Testis (tissue), 3 donors: ENCODE measurements around the gene WNT4. TPM values are rescaled to one million over a fixed set of nuclear protein-coding genes. Genes with fewer than 3 reads are reported as not detected.

Experiments
- DNase-seq: peaks from one replicate; pipeline ENCODE4 v3.0.0-alpha.2; 2019
- H3K27ac ChIP-seq, 2 donors: fragments of 200-600 bp; sonication (generic); one replicate each; pipeline ENCODE4 v1.5.1; 2019
- H3K27me3 ChIP-seq: fragments of 200-600 bp; sonication (generic); one replicate; pipeline ENCODE4 v1.5.1; 2019
- H3K36me3 ChIP-seq: fragments of 200-600 bp; sonication (generic); one replicate; pipeline ENCODE4 v1.5.1; 2017; ENCODE audit warnings: low read depth; ENCODE audit errors: missing control alignments
- H3K4me1 ChIP-seq: fragments of 200-600 bp; sonication (generic); one replicate; pipeline ENCODE4 v1.5.1; 2019
- H3K4me3 ChIP-seq, 2 donors: fragments of 200-600 bp; sonication (generic); one replicate each; pipeline ENCODE4 v1.5.1; 2017 to 2019
- H3K9me3 ChIP-seq: fragments of 200-600 bp; sonication (generic); one replicate; pipeline ENCODE4 v1.5.1; 2017
- POLR2A ChIP-seq: fragments of 450-650 bp; IDR thresholded peaks from one replicate; pipeline ENCODE4 v1.6.1; 2017; ENCODE audit warnings: antibody characterized with exemption, mild to moderate bottlenecking, moderate library complexity
- WGBS, 2 donors: methylation state at CpG; one replicate each; pipeline ENCODE4 v1.1.5; 2018; 5-methylcytosine and 5-hydroxymethylcytosine counted together
- intact Hi-C: fragments of 100-400 bp; cut with DNase I; formaldehyde crosslinking; loops from one replicate; pipeline ENCODE4 v1.15.1; 2023; ENCODE audit warnings: low total_unique reads
- polyA plus RNA-seq: library from polyadenylated mRNA; stranded (reverse); fragments of 350-450 nt; fragmentation: Illumina TruSeq; extraction: RNeasy Lipid Tissue Mini Kit (QIAGEN cat#74804); gene quantifications from one replicate; pipeline ENCODE4 v1.2.3, GENCODE V29; 2014; ENCODE audit warnings: low read depth, low replicate concordance; ENCODE audit not compliant: insufficient read depth
- total RNA-seq, 2 donors: library from RNA; depleted of rRNA; stranded (reverse); fragments of >200 nt; gene quantifications; one replicate each; pipeline ENCODE4 v1.2.3, GENCODE V29; 2016
- TF ChIP-seq, protein P1 (sequence below), 3 experiments: fragments of 450-650 bp in 2 of 3; fragments of 200-600 bp in 1 of 3; sonication (generic) in 1 of 3; IDR thresholded peaks; one replicate each; pipeline ENCODE4 v1.5.1; 2016 to 2019; ENCODE audit warnings: antibody characterized with exemption in 3 of 3, mild to moderate bottlenecking in 2 of 3, moderate library complexity in 1 of 3

Gene WNT4
- total and polyA plus RNA-seq, 3 donors from 2014 or later: 0.55 to 3.2 (median 0.74) TPM

DNA sequence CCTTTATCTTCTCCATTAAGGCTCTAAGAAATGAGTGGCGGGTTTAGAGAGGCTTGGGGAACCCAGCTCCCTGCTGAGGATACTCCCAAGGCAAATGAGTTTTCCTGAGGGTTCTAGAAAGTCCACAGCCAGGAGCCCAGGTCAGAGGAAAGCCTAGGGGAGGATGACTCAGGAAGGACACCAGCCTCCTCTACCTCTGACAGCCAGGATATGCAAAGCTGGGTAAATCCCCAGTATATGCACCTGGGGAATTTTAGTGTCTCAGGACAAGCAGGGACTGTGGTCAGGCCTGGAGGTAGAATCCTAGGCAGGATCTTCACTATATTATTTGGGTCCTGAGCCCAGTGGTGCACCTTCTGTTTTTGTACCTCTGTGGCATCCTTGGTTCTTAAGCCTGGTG is 23.5 kb upstream of the WNT4 start:
- no peak for DNase-seq
- Histone ChIP-seq H3K4me3 (no peak overlapping the region), H3K9me3 (no peaks in the 10 kb centered on the region), H3K36me3 (no peaks in the 10 kb centered on the region), H3K27me3 (no peaks in the 10 kb centered on the region), H3K27ac (no peak overlapping the region), H3K4me1 (no peaks in the 10 kb centered on the region)
- WGBS, 2 donors: 100% methylated on average over 1 of the region's 1 CpG
- TF ChIP-seq POLR2A: no peak
- TF ChIP-seq, protein P1, sequence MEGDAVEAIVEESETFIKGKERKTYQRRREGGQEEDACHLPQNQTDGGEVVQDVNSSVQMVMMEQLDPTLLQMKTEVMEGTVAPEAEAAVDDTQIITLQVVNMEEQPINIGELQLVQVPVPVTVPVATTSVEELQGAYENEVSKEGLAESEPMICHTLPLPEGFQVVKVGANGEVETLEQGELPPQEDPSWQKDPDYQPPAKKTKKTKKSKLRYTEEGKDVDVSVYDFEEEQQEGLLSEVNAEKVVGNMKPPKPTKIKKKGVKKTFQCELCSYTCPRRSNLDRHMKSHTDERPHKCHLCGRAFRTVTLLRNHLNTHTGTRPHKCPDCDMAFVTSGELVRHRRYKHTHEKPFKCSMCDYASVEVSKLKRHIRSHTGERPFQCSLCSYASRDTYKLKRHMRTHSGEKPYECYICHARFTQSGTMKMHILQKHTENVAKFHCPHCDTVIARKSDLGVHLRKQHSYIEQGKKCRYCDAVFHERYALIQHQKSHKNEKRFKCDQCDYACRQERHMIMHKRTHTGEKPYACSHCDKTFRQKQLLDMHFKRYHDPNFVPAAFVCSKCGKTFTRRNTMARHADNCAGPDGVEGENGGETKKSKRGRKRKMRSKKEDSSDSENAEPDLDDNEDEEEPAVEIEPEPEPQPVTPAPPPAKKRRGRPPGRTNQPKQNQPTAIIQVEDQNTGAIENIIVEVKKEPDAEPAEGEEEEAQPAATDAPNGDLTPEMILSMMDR (IDR thresholded peaks at IDR 0.05): no peak
- intact Hi-C loops: no loop called here

DNA sequence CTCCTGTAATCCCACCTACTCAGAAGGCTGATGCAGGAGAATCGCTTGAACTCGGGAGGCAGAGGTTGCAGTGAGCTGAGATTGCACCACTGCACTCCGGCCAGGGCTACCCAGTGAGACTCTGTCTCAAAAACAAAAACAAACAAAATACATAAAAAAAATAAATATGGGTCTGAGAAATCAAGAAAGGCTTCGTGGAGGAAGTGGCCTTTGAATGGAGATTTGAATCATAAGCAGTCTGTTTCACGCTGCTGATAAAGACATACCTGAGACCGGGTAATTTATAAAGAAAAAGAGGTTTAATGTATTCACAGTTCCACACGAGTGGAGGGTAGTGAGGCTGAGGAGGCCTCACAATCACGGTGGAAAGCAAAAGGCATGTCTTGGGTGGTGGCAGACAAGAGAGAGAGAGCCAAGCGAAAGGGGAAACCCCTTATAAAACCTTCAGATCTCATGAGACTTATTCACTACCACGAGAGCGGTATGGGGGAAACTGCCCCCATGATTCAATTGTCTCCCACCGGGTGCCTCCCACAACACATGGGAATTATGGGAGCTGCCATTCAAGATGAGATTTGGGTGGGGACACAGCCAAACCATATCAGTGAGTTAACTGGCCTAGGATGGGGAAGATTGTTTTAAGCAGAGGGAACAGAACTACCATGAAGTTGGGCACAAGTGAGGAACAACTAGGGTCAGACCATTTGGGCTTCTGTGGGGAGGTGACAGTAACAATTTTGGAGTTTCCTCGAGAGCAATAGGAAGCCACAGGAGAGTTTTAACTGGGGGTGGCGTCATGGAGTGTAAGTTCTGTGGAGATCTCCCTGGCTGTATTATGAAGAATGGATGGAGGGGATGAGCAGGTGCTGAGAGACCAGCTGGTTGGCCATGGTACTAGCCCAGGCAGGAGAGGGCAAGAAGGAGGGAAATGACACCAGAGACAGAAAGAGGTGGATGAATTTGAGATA is 22.2 kb upstream of the WNT4 start:
- no peaks in the 10 kb centered on the region for H3K36me3 ChIP-seq
- intact Hi-C loops: no loop called here
- WGBS, 2 donors: 88 to 89% methylated on average over 14 of the region's 14 CpGs
- no peaks in the 10 kb centered on the region for H3K27me3 ChIP-seq
- TF ChIP-seq, protein P1 (IDR thresholded peaks at IDR 0.05): no peak
- TF ChIP-seq POLR2A: no peak
- peaks cover 3% of the 10 kb centered on the region for H3K4me1 ChIP-seq
- no peaks in the 10 kb centered on the region for H3K9me3 ChIP-seq
- DNase-seq: no peak
- no peak overlapping the region for H3K4me3 ChIP-seq
- H3K27ac ChIP-seq: no peak overlapping the region

DNA sequence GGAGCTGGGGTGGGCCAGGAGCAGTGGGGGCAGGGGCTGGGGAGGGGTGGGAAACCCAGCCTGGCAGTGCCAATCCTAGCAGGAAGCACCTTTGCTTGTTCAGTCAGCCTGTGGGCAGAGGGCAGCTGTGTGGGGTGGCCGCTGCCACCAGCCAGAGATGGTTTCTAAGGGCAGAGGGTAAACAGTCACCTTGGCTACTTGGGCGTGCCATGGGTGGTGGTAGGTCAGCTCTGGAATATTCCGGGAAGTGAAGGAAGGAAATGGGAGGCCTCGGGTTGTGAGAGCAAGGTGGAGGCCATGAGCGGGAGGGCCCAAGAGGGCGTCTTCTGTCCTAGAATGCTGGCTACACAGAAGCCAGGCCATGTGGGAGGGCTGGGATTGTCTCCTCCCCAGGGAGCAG is 20.7 kb upstream of the WNT4 start:
- Histone ChIP-seq H3K4me1 (peaks cover 4% of the 10 kb centered on the region), H3K27me3 (no peaks in the 10 kb centered on the region), H3K4me3 (no peak overlapping the region), H3K9me3 (no peaks in the 10 kb centered on the region), H3K27ac (no peak overlapping the region), H3K36me3 (no peaks in the 10 kb centered on the region)
- no peak for DNase-seq
- intact Hi-C loops: no loop called here
- TF ChIP-seq, protein P1 (IDR thresholded peaks at IDR 0.05): no peak
- 83 to 86% methylated on average over 6 of the region's 6 CpGs for WGBS, 2 donors

DNA sequence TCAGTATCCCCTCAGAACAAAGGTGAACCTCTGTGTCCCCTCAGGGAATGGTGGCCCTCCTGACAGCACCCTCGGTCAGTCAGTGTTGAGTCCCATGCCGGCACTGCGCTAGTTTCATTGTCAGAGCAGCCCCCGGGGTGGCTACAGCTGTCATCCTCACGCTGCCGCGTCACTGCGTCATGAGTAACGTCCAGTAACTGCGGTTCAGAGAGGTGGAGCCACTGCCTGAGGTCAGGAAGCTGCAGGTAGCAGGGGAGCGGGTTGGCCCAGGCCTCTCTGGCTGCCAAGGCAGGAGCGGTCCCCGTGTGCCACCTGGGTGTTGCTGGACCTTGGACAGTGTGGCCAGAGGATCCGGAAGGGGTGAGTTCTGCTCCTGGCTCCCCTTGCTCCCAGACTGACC is 20.2 kb upstream of the WNT4 start:
- Histone ChIP-seq H3K27ac (no peak overlapping the region), H3K27me3 (no peaks in the 10 kb centered on the region), H3K9me3 (no peaks in the 10 kb centered on the region), H3K4me3 (no peak overlapping the region), H3K36me3 (no peaks in the 10 kb centered on the region), H3K4me1 (peaks cover 4% of the 10 kb centered on the region)
- TF ChIP-seq, protein P1 (IDR thresholded peaks at IDR 0.05): no peak
- no peak for TF ChIP-seq POLR2A
- DNase-seq: no peak
- WGBS, 2 donors: 92 to 95% methylated on average over 10 to 14 of the region's 14 CpGs
- intact Hi-C loops: no loop called here
